GM12873 (cell line): ENCODE data around the gene KPTN.

ENCODE experiments used
- CTCF ChIP-seq: IDR thresholded peaks from 2 replicates; pipeline ENCODE4 v1.5.1; 2012; ENCODE audit warnings: low read depth, mild to moderate bottlenecking, moderate library complexity, low read length, control low read depth; ENCODE audit not compliant: insufficient read depth; ENCODE audit errors: missing control alignments

KPTN gene

GRCh38 chr19:47507012-47507411, 23.0 kb upstream of the KPTN start:
- TF ChIP-seq CTCF, result no peak

DNA sequence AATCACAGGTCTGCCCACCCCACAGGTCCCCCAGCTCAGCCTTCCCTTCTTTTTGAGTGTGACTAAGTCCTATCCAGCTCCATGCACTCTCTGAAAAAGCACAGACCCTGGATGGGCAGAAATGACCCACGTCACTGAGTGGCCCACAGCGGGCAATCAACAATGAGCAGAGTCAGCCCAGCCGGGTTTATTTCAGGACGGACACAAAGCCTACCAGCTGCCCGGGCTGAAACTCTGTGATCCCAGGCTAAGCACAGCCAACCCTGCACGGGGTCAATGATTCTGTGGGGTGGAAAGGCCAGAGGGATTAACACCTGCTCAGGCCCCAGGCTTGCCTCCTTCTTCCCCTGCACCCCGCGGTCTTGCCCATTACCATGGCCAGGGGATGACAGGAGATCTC, 22.4 kb upstream of the KPTN start:
- TF ChIP-seq CTCF, result no peak

- TF ChIP-seq CTCF, result no peak
These were observed 21.5 kb upstream of the KPTN start for GRCh38 chr19:47505506-47505905.

DNA sequence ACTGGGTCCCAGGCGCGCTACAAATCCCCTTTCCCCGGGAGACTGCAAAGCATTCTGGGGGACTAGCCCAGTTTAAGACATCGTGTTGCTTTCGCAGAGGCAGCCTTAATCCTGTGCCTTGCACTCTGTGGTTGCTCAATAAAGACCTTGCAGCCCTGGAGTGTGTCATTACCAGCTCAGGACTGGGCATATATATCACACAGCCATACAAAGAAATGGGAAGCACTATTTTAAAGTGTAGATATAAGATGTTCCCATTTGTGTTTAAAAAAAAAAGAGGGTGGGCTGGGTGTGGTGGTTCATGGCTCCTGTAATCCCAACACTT, 19.8 kb upstream of the KPTN start:
- TF ChIP-seq CTCF, result no peak

DNA sequence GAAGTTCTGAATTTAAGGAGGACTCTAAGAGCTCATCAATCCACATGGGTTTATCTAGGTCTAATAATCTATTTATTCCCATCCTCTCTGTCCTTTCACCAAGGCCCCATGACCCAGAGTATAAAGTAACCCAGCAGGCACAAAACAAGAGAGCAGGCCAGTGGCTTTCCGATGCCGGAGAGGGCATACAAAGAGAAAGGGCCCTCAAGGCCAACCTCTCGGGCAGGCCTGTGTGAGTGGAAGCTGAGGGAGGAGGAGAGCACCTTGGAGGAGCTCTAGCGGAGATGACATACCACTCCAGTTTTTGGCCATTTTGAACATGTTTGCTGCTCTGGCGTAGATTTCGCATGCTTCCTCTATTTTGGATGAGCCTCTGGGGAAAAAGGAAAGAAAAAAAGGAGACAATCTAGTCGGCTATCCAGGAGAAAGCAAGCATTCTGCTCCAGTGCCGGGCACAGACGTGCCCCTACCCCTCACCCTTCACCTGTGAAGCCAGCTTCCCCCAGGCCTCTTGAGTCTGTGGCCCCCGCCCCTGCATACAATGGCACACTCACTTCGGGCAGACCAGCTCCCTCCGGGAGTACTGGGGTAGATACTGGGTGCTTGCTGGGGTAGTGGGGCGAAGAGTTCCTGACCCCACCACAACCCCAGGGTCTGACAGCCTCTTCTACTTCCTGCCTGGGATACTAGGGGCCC, 19.3 kb upstream of the KPTN start:
- no peak for TF ChIP-seq CTCF

- no peak for TF ChIP-seq CTCF
These were observed 16.1 kb upstream of the KPTN start for GRCh38 chr19:47499863-47500830.

- TF ChIP-seq CTCF, result no peak
These were observed 15.4 kb upstream of the KPTN start for GRCh38 chr19:47499371-47499770.
